Measurements from ENCODE around the gene AMOTL1. TPM values are rescaled to one million over a fixed set of nuclear protein-coding genes. Genes with fewer than 3 reads are reported as not detected.
"Not testable (repeated sequence)": the region's sequence is repeated elsewhere in the genome, so short reads cannot be mapped to it uniquely, and the experiment has no call there.

AMOTL1 gene
- total RNA-seq, 2 experiments from 2014 or later = 6.6 to 8.4 TPM

DNA sequence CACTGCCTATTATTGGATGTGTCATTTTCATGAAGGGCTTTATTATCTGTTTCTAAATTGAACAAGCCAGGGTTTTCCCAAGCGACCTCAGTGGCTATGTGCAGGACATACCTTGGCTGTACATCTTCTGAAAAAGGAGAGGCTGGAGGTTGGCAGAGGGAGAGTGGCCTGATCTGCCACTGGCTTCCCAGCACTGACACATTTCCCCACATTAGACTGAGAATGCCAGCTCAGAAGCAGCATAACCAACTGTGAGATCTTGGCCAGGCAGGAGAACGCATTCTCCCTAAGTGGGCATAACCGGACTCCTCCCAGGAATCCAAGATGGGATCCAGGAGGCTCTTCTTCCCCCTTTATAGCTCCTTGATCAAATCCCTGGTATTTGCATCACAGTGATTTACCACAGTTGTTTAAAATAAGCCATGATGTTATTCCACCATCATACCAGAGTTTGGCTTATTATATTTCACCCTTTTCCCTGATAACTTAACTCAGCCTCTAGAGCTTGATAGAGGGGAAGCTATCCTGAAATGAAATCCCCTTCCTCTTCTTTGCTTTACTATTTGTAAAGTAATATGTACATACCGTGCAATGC lies 33.8 kb downstream of the AMOTL1 start:
- Mint-ChIP-seq H3K27me3 (ENCODE audit: low read depth) (peaks cover under 1% of the 10 kb centered on the region), H3K9me3 (ENCODE audit: insufficient read depth) (no peaks in the 10 kb centered on the region), H3K4me1 (ENCODE audit: low read depth) (no peaks in the 10 kb centered on the region), H3K27ac (no peak overlapping the region), H3K4me3 (no peak overlapping the region), H3K36me3 (ENCODE audit: low read depth) (no peaks in the 10 kb centered on the region)
- ChIA-PET POLR2A (no interaction called here), CTCF (no interaction called here)
- no peak for ATAC-seq
- DNase-seq = no peak

GRCh38 chr11:94802501-94802900 lies 34.3 kb downstream of the AMOTL1 start:
- ATAC-seq = no peak
- H3K9me3 Mint-ChIP-seq (ENCODE audit: insufficient read depth) = no peaks in the 10 kb centered on the region
- no peaks in the 10 kb centered on the region for H3K36me3 Mint-ChIP-seq (ENCODE audit: low read depth)
- ChIA-PET POLR2A (no interaction called here), CTCF (no interaction called here)
- peaks cover 2% of the 10 kb centered on the region for H3K27me3 Mint-ChIP-seq (ENCODE audit: low read depth)
- H3K4me3 Mint-ChIP-seq = no peak overlapping the region
- no peaks in the 10 kb centered on the region for H3K4me1 Mint-ChIP-seq (ENCODE audit: low read depth)
- H3K27ac Mint-ChIP-seq = no peak overlapping the region
- DNase-seq = no peak

DNA sequence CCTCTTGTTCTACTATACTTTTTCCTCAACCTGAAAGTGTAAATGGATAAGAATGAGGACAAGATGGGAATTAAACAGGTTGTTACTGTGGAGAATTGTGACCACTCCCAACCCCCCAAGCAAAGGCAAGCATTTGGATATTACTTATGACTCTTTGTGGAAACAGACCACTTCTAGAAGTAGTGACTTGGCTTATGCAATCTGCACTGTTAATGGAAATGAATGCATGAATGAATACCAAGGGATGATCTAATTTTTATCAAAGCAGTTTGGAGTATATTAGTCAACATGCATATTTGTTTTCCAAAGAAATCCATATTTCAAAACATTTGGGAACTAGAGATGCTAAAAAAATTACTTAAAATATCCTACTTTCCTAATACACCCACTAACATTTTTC lies 35.3 kb downstream of the AMOTL1 start:
- no peaks in the 10 kb centered on the region for H3K4me1 Mint-ChIP-seq (ENCODE audit: low read depth)
- no peaks in the 10 kb centered on the region for H3K36me3 Mint-ChIP-seq (ENCODE audit: low read depth)
- H3K27me3 Mint-ChIP-seq (ENCODE audit: low read depth) = peaks cover 2% of the 10 kb centered on the region
- ChIA-PET CTCF (interaction anchor here (1.2 kb wide), 1 partner anchor 17 kb away, joined by 3 read pairs; no protein-coding TSS in a partner anchor), POLR2A (no interaction called here)
- ATAC-seq (no peak), DNase-seq (no peak)
- H3K27ac Mint-ChIP-seq = no peak overlapping the region
- no peaks in the 10 kb centered on the region for H3K9me3 Mint-ChIP-seq (ENCODE audit: insufficient read depth)
- H3K4me3 Mint-ChIP-seq = no peak overlapping the region

- Mint-ChIP-seq H3K27ac (no peak overlapping the region), H3K27me3 (ENCODE audit: low read depth) (peaks cover 2% of the 10 kb centered on the region), H3K4me1 (ENCODE audit: low read depth) (no peaks in the 10 kb centered on the region), H3K9me3 (ENCODE audit: insufficient read depth) (no peaks in the 10 kb centered on the region), H3K4me3 (no peak overlapping the region), H3K36me3 (ENCODE audit: low read depth) (no peaks in the 10 kb centered on the region)
- CTCF ChIA-PET = no interaction called here
- no peak for ATAC-seq
- no peak for DNase-seq
- POLR2A ChIA-PET = no interaction called here
These were observed 36.7 kb downstream of the AMOTL1 start for GRCh38 chr11:94804874-94805273.

GRCh38 chr11:94806014-94806413 lies 37.9 kb downstream of the AMOTL1 start:
- peaks cover 2% of the 10 kb centered on the region for H3K27me3 Mint-ChIP-seq (ENCODE audit: low read depth)
- ChIA-PET POLR2A (no interaction called here), CTCF (no interaction called here)
- H3K27ac Mint-ChIP-seq = no peak overlapping the region
- H3K4me3 Mint-ChIP-seq = no peak overlapping the region
- DNase-seq (no peak), ATAC-seq (no peak)
- H3K36me3 Mint-ChIP-seq (ENCODE audit: low read depth) = no peaks in the 10 kb centered on the region
- H3K4me1 Mint-ChIP-seq (ENCODE audit: low read depth) = no peaks in the 10 kb centered on the region
- H3K9me3 Mint-ChIP-seq (ENCODE audit: insufficient read depth) = no peaks in the 10 kb centered on the region

DNA sequence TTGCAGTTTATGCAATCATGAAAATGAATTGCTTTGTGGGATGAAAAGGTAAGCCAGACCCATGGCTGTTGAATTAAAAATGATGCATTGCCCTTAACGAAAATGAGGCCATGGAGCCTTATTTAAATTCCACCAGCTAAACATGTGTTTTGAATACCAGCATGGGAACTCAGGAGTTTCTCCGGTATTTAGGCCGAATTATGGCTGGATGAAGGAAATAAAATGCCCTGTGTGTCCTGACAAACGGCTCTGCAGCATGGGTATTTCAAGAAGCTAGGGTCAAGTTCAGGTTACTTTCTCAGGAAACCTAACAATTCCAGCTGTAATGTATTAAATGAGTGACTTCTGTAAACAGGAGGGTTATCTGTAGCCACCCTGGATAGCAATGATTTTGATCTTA lies 38.3 kb downstream of the AMOTL1 start:
- POLR2A ChIA-PET = no interaction called here
- DNase-seq (no peak), ATAC-seq (no peak)
- H3K4me3 Mint-ChIP-seq = no peak overlapping the region
- no peaks in the 10 kb centered on the region for H3K4me1 Mint-ChIP-seq (ENCODE audit: low read depth)
- CTCF ChIA-PET = no interaction called here
- H3K27ac Mint-ChIP-seq = no peak overlapping the region
- peaks cover 2% of the 10 kb centered on the region for H3K27me3 Mint-ChIP-seq (ENCODE audit: low read depth)
- H3K36me3 Mint-ChIP-seq (ENCODE audit: low read depth) = no peaks in the 10 kb centered on the region
- no peaks in the 10 kb centered on the region for H3K9me3 Mint-ChIP-seq (ENCODE audit: insufficient read depth)

- DNase-seq (no peak), ATAC-seq (no peak)
- ChIA-PET CTCF (no interaction called here), POLR2A (no interaction called here)
- Mint-ChIP-seq H3K27me3 (ENCODE audit: low read depth) (peaks cover 2% of the 10 kb centered on the region), H3K27ac (no peak overlapping the region), H3K4me3 (no peak overlapping the region), H3K4me1 (ENCODE audit: low read depth) (no peaks in the 10 kb centered on the region), H3K36me3 (ENCODE audit: low read depth) (peaks cover 4% of the 10 kb centered on the region), H3K9me3 (ENCODE audit: insufficient read depth) (no peaks in the 10 kb centered on the region)
These were observed 41.1 kb downstream of the AMOTL1 start for GRCh38 chr11:94809251-94809650.

GRCh38 chr11:94812724-94813720 lies 44.9 kb downstream of the AMOTL1 start:
- H3K4me3 Mint-ChIP-seq, CTCF ChIA-PET: not testable (repeated sequence)

DNA sequence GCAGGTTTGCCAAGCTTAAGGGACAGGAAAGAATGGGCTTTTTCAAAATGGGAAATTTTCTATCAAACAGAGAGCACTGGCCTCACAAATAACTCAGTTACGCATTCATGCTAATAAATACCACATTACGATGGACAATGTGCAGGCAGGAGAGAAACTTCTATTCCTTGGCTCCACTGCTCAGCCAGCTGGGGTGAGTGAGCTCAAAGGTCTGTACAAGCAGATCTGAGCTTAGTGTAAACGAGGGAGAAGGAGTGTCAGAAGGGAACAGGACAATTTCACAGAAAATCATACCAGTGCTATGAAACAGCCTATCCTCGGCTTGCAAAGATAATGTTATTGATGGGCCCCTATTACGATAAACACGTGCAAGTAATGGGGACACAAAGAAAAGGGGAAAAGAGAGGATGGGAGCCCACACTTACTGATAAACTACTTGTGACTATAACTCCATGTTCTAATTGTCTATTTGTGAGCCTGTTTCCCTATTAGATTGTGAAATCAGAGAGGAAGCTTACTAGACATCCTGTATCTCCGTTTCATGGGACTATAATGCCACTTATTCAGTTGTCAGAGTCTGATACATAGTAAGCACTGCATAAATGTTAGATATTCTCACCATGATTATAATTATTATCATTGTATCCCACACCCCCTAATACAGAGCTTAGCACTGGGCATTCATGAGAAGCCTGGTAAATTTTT lies 46.3 kb downstream of the AMOTL1 start:
- ATAC-seq (no peak), DNase-seq (no peak)
- no peaks in the 10 kb centered on the region for H3K27me3 Mint-ChIP-seq (ENCODE audit: low read depth)
- ChIA-PET POLR2A (no interaction called here), CTCF (no interaction called here)
- peaks cover 7% of the 10 kb centered on the region for H3K36me3 Mint-ChIP-seq (ENCODE audit: low read depth)
- H3K9me3 Mint-ChIP-seq (ENCODE audit: insufficient read depth) = peaks cover 12% of the 10 kb centered on the region
- no peaks in the 10 kb centered on the region for H3K4me1 Mint-ChIP-seq (ENCODE audit: low read depth)
- H3K27ac Mint-ChIP-seq = no peak overlapping the region
- no peak overlapping the region for H3K4me3 Mint-ChIP-seq

More at GRCh38 chr11:94812724-94813720, 44.9 kb downstream of the AMOTL1 start:
- H3K27me3 Mint-ChIP-seq (ENCODE audit: low read depth); ATAC-seq; H3K27ac Mint-ChIP-seq; POLR2A ChIA-PET; H3K36me3 Mint-ChIP-seq (ENCODE audit: low read depth); DNase-seq; H3K4me1 Mint-ChIP-seq (ENCODE audit: low read depth): not testable (repeated sequence)
- H3K9me3 Mint-ChIP-seq (ENCODE audit: insufficient read depth) = peaks cover 12% of the 10 kb centered on the region

- DNase-seq = no peak
- no peak for ATAC-seq
These were observed 47.7 kb downstream of the AMOTL1 start for GRCh38 chr11:94815705-94816344.

DNA sequence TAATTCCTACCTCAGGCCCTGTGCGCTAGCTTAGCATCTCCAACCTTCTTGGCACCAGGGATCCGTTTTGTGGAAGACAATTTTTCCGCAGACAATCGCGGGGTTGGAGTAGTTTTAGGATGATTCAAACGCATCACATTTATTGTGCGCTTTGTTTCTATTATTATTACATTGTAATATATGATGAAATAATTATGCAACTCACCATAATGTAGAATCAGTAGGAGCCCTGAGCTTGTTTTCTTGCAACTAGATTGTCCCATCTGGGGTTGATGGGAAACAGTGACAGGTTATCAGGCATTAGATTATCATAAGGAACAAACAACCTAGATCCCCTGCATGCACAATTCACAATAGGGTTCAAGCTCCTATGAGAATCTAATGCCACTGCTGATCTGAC lies 52.3 kb downstream of the AMOTL1 start:
- DNase-seq (no peak), ATAC-seq (no peak)
- peaks cover 2% of the 10 kb centered on the region for H3K36me3 Mint-ChIP-seq (ENCODE audit: low read depth)
- H3K4me1 Mint-ChIP-seq (ENCODE audit: low read depth) = no peaks in the 10 kb centered on the region
- peaks cover 12% of the 10 kb centered on the region for H3K9me3 Mint-ChIP-seq (ENCODE audit: insufficient read depth)
- no peak overlapping the region for H3K27ac Mint-ChIP-seq
- CTCF ChIA-PET = no interaction called here
- no peak overlapping the region for H3K4me3 Mint-ChIP-seq
- H3K27me3 Mint-ChIP-seq (ENCODE audit: low read depth) = no peaks in the 10 kb centered on the region
- POLR2A ChIA-PET = no interaction called here

More at GRCh38 chr11:94815705-94816344, 47.7 kb downstream of the AMOTL1 start:
- CTCF ChIA-PET = no interaction called here
- H3K9me3 Mint-ChIP-seq (ENCODE audit: insufficient read depth) = peaks cover 12% of the 10 kb centered on the region
- H3K27me3 Mint-ChIP-seq (ENCODE audit: low read depth) = no peaks in the 10 kb centered on the region
- H3K36me3 Mint-ChIP-seq (ENCODE audit: low read depth) = peaks cover 7% of the 10 kb centered on the region
- H3K4me1 Mint-ChIP-seq (ENCODE audit: low read depth) = no peaks in the 10 kb centered on the region
- H3K27ac Mint-ChIP-seq = no peak overlapping the region
- POLR2A ChIA-PET = no interaction called here
- H3K4me3 Mint-ChIP-seq = no peak overlapping the region

GRCh38 chr11:94821439-94821838 lies 53.3 kb downstream of the AMOTL1 start:
- no peaks in the 10 kb centered on the region for H3K27me3 Mint-ChIP-seq (ENCODE audit: low read depth)
- H3K9me3 Mint-ChIP-seq (ENCODE audit: insufficient read depth) = peaks cover 2% of the 10 kb centered on the region
- ATAC-seq (no peak), DNase-seq (no peak)
- no peaks in the 10 kb centered on the region for H3K4me1 Mint-ChIP-seq (ENCODE audit: low read depth)
- H3K4me3 Mint-ChIP-seq = no peak overlapping the region
- ChIA-PET CTCF (no interaction called here), POLR2A (no interaction called here)
- no peaks in the 10 kb centered on the region for H3K36me3 Mint-ChIP-seq (ENCODE audit: low read depth)
- H3K27ac Mint-ChIP-seq = no peak overlapping the region

Data from activated CD8-positive, alpha-beta T cell treated with anti-CD3 and anti-CD28 coated beads, Interleukin-2, amount 10 ng/mL, durations not matched to agents 7 days and 5 days (primary cell).